ENCODE measurements around the gene MUC22. TPM values are rescaled to one million over a fixed set of nuclear protein-coding genes. Genes with fewer than 3 reads are reported as not detected.

MUC22 gene
- polyA plus RNA-seq, 1 donor (not counting 4 experiments of a cell fraction or from before 2014, with no cell fraction given): not detected

- TF ChIP-seq EZH2 (IDR thresholded peaks at IDR 0.05; ENCODE audit: low read length) (no peak), CTCF (optimal IDR thresholded peaks at IDR 0.05 in 1 of 3, IDR thresholded peaks at IDR 0.05 in 1 of 3, conservative IDR thresholded peaks at IDR 0.05 in 1 of 3; ENCODE audit: extremely low read depth in 1 of 3, insufficient read depth in 2 of 3, low read length in 3 of 3) (peak; percentile 11 to 34 (median 19))
- Histone ChIP-seq H3K9ac (ENCODE audit: control insufficient read depth, extremely low read depth, insufficient read depth, low read length) (no peak overlapping the region), H3K4me3 (ENCODE audit: control insufficient read depth in 2 of 3, extremely low read depth in 1 of 3, insufficient read depth in 2 of 3, low read depth in 1 of 3, low read length in 3 of 3) (peak overlapping the region in 2 of 3 experiments; percentile 40 to 45), H2AFZ (ENCODE audit: control insufficient read depth, low read length) (peak overlapping the region; percentile 86), H3K79me2 (ENCODE audit: control insufficient read depth, insufficient read depth, low read length) (no peaks in the 10 kb centered on the region), H3K27me3 (ENCODE audit: control insufficient read depth, extremely low read depth, insufficient read depth, low read length) (no peaks in the 10 kb centered on the region), H3K9me3 (ENCODE audit: control insufficient read depth, low read depth, low read length) (no peaks in the 10 kb centered on the region), H3K36me3 (ENCODE audit: control insufficient read depth in 2 of 2, extremely low read depth in 1 of 2, insufficient read depth in 2 of 2, low read length in 2 of 2) (no peaks in the 10 kb centered on the region), H3K4me2 (ENCODE audit: control insufficient read depth, extremely low read depth, insufficient read depth, low read depth, low read length) (peak overlapping the region; percentile 76), H3K27ac (ENCODE audit: control insufficient read depth, insufficient read depth, low read length) (no peak overlapping the region), H4K20me1 (ENCODE audit: control insufficient read depth, extremely low read depth, insufficient read depth, low read length) (no peaks in the 10 kb centered on the region), H3K9me1 (ENCODE audit: control insufficient read depth, extremely low read depth, insufficient read depth, low read length) (no peaks in the 10 kb centered on the region), H3K4me1 (ENCODE audit: control insufficient read depth, extremely low read depth, insufficient read depth, low read length) (peaks cover 9% of the 10 kb centered on the region)
- no peak for DNase-seq (ENCODE audit: low read depth, low spot score)
- peak; percentile 84 for FAIRE-seq
- dilution Hi-C loops (cut with MboI; ENCODE audit: extremely low pct_ligation_motif_present, low sequenced_read_pairs): no loop called here
Measured at GRCh38 chr6:30981942-30982772, 28.1 kb upstream of the MUC22 start.

- no peak for TF ChIP-seq EZH2 (IDR thresholded peaks at IDR 0.05; ENCODE audit: low read length)
- no peak for TF ChIP-seq CTCF (optimal IDR thresholded peaks at IDR 0.05 in 1 of 3, IDR thresholded peaks at IDR 0.05 in 1 of 3, conservative IDR thresholded peaks at IDR 0.05 in 1 of 3; ENCODE audit: extremely low read depth in 1 of 3, insufficient read depth in 2 of 3, low read length in 3 of 3)
- Histone ChIP-seq H3K4me2 (ENCODE audit: control insufficient read depth, extremely low read depth, insufficient read depth, low read depth, low read length) (peak within 1 kb of the TSS; percentile 76), H3K79me2 (ENCODE audit: control insufficient read depth, insufficient read depth, low read length) (no peaks in the 10 kb centered on the region), H3K36me3 (ENCODE audit: control insufficient read depth in 2 of 2, extremely low read depth in 1 of 2, insufficient read depth in 2 of 2, low read length in 2 of 2) (no peaks in the 10 kb centered on the region), H2AFZ (ENCODE audit: control insufficient read depth, low read length) (no peak within 1 kb of the TSS), H3K4me1 (ENCODE audit: control insufficient read depth, extremely low read depth, insufficient read depth, low read length) (peaks cover 9% of the 10 kb centered on the region), H3K9me3 (ENCODE audit: control insufficient read depth, low read depth, low read length) (no peaks in the 10 kb centered on the region), H3K9me1 (ENCODE audit: control insufficient read depth, extremely low read depth, insufficient read depth, low read length) (no peaks in the 10 kb centered on the region), H3K27ac (ENCODE audit: control insufficient read depth, insufficient read depth, low read length) (no peak within 1 kb of the TSS), H3K4me3 (ENCODE audit: control insufficient read depth in 2 of 3, extremely low read depth in 1 of 3, insufficient read depth in 2 of 3, low read depth in 1 of 3, low read length in 3 of 3) (no peak within 1 kb of the TSS), H3K27me3 (ENCODE audit: control insufficient read depth, extremely low read depth, insufficient read depth, low read length) (no peaks in the 10 kb centered on the region), H3K9ac (ENCODE audit: control insufficient read depth, extremely low read depth, insufficient read depth, low read length) (no peak within 1 kb of the TSS), H4K20me1 (ENCODE audit: control insufficient read depth, extremely low read depth, insufficient read depth, low read length) (no peaks in the 10 kb centered on the region)
- DNase-seq (ENCODE audit: low read depth, low spot score) (no peak), FAIRE-seq (no peak)
- dilution Hi-C loops (cut with MboI; ENCODE audit: extremely low pct_ligation_motif_present, low sequenced_read_pairs): no loop called here
Measured at GRCh38 chr6:30983439-30983838, 26.8 kb upstream of the MUC22 start, which contains the start of gene MUC21. MUC21 (plus strand) TSS chr6:30983718; CDS start chr6:30983959, 241 bp downstream.

Measured in keratinocyte (primary cell).